ENCODE results near the gene CDC14B.

DNA sequence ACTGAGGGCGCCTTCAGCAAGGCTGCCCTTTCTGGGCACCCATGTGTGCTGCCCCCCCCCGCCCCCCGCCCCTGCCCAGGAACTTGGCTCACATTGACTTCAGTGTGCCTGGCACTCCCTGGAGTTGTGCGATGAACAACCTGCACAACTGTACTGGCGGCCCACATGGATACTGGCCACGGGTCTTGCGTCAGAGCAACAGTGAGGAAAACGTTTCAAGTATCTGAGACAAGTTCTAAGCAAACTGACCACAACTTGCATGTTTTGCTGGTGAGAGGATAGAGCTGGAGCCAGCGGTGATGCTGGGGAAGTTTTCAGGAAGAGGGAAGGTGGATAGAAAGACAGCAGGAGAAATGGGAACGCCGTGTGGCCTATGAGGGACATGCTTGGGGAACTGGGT, 124.3 kb downstream of the CDC14B start:
- TF ChIP-seq, protein P1, sequence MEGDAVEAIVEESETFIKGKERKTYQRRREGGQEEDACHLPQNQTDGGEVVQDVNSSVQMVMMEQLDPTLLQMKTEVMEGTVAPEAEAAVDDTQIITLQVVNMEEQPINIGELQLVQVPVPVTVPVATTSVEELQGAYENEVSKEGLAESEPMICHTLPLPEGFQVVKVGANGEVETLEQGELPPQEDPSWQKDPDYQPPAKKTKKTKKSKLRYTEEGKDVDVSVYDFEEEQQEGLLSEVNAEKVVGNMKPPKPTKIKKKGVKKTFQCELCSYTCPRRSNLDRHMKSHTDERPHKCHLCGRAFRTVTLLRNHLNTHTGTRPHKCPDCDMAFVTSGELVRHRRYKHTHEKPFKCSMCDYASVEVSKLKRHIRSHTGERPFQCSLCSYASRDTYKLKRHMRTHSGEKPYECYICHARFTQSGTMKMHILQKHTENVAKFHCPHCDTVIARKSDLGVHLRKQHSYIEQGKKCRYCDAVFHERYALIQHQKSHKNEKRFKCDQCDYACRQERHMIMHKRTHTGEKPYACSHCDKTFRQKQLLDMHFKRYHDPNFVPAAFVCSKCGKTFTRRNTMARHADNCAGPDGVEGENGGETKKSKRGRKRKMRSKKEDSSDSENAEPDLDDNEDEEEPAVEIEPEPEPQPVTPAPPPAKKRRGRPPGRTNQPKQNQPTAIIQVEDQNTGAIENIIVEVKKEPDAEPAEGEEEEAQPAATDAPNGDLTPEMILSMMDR (conservative IDR thresholded peaks at IDR 0.05; ENCODE audit: low read depth, low read length) = no peak
- TF ChIP-seq POLR2A (IDR thresholded peaks at IDR 0.05; ENCODE audit: low read depth, low read length) (no peak), RAD21 (IDR thresholded peaks at IDR 0.05; ENCODE audit: low read length) (no peak; the same call in 1 of the 2 replicates), BHLHE40 (IDR thresholded peaks at IDR 0.05; ENCODE audit: low read depth, low read length) (peak; percentile 78), CEBPB (IDR thresholded peaks at IDR 0.05; ENCODE audit: low read depth, low read length) (peak; percentile 99), RCOR1 (IDR thresholded peaks at IDR 0.05; ENCODE audit: insufficient replicate concordance, low read length) (no peak), MAFK (IDR thresholded peaks at IDR 0.05; ENCODE audit: low read depth, low read length) (no peak), MAZ (IDR thresholded peaks at IDR 0.05; ENCODE audit: borderline replicate concordance, low read depth, low read length) (no peak), RFX5 (IDR thresholded peaks at IDR 0.05; ENCODE audit: low read depth, low read length) (no peak), SMC3 (IDR thresholded peaks at IDR 0.05; ENCODE audit: low read depth, low read length) (no peak), FOS (IDR thresholded peaks at IDR 0.05; ENCODE audit: low read depth, low read length) (0 out of 2 replicates have a peak, but pooled peaks have one; percentile 7)
- TF ChIP-seq, protein P2, sequence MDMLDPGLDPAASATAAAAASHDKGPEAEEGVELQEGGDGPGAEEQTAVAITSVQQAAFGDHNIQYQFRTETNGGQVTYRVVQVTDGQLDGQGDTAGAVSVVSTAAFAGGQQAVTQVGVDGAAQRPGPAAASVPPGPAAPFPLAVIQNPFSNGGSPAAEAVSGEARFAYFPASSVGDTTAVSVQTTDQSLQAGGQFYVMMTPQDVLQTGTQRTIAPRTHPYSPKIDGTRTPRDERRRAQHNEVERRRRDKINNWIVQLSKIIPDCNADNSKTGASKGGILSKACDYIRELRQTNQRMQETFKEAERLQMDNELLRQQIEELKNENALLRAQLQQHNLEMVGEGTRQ (IDR thresholded peaks at IDR 0.05; ENCODE audit: low read depth, low read length) = no peak
- TF ChIP-seq, protein P3, sequence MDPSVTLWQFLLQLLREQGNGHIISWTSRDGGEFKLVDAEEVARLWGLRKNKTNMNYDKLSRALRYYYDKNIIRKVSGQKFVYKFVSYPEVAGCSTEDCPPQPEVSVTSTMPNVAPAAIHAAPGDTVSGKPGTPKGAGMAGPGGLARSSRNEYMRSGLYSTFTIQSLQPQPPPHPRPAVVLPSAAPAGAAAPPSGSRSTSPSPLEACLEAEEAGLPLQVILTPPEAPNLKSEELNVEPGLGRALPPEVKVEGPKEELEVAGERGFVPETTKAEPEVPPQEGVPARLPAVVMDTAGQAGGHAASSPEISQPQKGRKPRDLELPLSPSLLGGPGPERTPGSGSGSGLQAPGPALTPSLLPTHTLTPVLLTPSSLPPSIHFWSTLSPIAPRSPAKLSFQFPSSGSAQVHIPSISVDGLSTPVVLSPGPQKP (IDR thresholded peaks at IDR 0.05; ENCODE audit: borderline replicate concordance, low read depth, low read length) = no peak

Measured in IMR-90 (cell line).